ENCODE measurements around the gene PES1.

PES1 gene

DNA sequence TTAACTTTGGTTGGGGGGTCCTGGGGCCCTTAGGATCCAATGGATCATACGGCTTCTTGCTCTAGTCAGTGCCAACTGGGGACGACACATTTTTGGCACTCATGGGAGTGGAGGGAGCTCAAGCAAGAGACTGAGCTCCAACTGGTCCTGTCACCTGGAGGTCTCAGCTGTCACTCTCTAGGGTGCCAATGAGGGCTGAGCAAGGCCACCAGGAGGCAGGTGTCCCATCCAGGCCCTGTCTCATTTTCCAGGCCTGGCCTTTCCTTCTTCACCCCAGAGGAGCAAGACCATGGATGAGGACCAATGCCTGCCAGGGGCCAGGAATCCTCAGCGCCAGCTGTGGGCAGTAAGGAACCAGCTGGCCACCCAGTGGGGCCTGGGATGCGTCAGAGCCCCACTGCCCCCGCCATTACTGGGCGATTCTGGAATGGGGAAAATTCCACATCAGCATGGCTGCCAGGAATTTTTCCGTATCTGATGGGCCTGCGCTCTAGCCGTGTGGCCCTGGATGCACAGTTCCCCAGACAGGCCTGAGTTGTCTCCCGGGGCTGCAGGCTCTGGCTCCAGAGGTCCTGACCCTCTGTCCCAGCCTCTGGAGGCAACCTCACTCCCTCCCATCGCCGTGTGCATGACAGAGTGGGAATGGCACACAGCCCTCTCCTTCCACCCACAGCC, 16.6 kb downstream of the PES1 start:
- TF ChIP-seq, protein P1, sequence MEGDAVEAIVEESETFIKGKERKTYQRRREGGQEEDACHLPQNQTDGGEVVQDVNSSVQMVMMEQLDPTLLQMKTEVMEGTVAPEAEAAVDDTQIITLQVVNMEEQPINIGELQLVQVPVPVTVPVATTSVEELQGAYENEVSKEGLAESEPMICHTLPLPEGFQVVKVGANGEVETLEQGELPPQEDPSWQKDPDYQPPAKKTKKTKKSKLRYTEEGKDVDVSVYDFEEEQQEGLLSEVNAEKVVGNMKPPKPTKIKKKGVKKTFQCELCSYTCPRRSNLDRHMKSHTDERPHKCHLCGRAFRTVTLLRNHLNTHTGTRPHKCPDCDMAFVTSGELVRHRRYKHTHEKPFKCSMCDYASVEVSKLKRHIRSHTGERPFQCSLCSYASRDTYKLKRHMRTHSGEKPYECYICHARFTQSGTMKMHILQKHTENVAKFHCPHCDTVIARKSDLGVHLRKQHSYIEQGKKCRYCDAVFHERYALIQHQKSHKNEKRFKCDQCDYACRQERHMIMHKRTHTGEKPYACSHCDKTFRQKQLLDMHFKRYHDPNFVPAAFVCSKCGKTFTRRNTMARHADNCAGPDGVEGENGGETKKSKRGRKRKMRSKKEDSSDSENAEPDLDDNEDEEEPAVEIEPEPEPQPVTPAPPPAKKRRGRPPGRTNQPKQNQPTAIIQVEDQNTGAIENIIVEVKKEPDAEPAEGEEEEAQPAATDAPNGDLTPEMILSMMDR (IDR thresholded peaks at IDR 0.05; ENCODE audit: insufficient read depth, low read depth, low read length, missing control alignments) = no peak
- no peak overlapping the region for H3K4me3 ChIP-seq (ENCODE audit: low read depth, low read length)
- DNase-seq (ENCODE audit: low read depth) = no peak

DNA sequence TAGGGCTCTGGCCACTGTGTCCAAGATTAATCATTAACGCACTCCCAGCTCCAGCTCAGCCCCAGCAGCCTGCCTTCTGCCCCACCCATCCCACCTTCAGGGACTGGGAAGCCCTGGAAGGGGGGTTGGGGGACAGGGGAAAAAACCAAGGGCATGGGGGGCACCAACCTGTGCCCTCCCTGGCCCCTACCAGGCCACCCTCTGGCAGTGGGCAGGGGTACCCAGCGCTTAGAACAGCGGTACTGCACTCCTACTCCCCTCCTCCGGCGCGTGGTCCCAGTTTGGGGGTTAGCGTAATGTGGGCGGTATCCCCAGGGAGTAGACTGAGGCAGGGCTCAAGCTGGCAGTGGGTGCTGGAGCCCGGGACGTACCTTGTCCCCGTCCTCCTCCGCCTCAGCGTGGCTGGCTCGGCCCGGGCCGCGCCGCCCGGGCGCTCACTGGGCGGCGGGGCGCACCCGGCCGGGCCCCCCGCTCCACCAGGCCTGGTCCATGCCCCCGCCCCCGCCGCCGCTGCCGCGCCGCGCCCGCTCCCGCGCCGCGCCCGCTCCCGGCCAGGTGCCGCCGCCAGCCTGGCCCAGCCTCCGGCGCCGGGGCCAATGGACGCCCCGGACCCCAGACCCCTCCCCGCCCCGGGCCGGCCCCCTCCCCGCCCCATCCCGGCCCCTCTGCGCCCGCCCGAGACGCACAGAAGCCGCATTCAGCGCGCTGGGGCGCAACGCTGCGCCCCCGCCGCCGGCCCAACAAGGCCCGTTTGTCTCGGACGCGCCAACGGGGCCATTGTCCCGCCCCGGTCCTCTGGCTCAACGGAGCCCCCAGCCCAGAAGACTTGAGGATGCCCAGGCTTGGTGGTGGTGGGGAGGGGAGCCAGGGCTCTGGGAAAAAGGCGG, 17.4 kb downstream of the PES1 start, which contains the start of gene GAL3ST1:
GAL3ST1 (minus strand) TSS at position 571 of the 887 bp plus-strand sequence. CDS start 17,273 bp downstream, outside the sequence.
- no peak for DNase-seq (ENCODE audit: low read depth)
- TF ChIP-seq, protein P1 (IDR thresholded peaks at IDR 0.05; ENCODE audit: insufficient read depth, low read depth, low read length, missing control alignments) = no peak
- no peak within 1 kb of the TSS for H3K4me3 ChIP-seq (ENCODE audit: low read depth, low read length)

DNA sequence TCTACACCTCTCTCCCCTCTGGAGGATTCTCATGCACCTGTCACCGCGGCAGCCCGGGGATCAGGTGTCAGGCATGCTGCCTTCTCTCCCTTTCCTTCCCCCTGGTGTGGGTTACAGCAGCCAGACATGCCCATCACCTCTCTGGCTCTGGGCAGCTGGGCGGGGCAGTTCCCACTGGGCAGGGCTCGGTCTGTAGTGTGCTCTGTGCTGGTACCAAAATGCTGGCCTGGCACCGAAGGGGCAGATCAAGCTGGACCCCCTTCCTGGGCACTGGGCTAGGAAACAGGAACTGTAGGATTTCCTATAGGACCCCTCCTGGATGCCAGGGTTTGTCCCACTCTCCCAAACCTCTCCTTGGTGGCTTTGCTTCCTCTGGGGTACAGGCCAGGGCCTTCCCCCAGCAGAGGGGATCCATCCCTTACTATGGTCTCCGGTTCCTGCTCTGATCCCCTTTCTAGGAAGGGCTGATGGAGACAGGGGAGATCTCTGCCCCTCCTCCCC, 18.1 kb downstream of the PES1 start:
- TF ChIP-seq, protein P1 (IDR thresholded peaks at IDR 0.05; ENCODE audit: insufficient read depth, low read depth, low read length, missing control alignments) = no peak
- H3K4me3 ChIP-seq (ENCODE audit: low read depth, low read length) = no peak overlapping the region
- no peak for DNase-seq (ENCODE audit: low read depth)

DNA sequence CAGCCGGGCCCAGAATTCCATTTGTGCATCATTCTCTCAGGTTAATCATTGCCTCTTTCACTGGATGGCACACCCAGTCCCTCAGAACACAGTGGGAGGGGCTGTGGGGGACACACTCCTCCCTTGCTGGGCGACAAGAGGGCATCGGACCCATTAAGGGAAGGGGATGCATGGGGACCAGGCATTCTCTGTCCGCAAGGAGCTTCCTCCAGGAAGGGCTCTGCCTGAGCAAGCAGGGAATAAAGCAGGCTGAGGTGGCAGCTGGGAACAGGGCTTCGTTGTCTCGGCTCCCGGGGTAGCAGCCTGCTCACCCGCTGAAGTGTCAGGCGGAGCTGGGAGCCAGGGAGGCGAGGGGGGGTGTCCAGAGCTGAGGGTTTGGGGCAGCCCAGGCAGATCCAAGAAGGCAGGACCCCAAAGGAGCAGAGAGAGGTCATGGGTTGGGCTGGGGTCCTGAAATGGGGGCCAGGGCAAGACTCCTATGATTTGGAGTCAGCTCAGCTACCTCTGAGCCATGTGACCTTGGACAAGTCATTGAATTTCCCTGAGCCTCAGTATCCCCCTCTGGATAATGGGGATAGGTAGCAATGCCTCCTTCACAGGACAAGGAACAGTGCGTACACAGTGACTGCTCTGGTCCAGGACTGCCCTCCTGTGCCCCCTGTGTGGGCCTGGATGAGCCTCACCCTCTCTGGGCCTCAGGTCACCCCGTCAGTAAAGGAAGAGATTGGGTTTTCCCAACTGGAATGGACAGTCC, 18.7 kb downstream of the PES1 start:
- no peak overlapping the region for H3K4me3 ChIP-seq (ENCODE audit: low read depth, low read length)
- no peak for DNase-seq (ENCODE audit: low read depth)
- TF ChIP-seq, protein P1 (IDR thresholded peaks at IDR 0.05; ENCODE audit: insufficient read depth, low read depth, low read length, missing control alignments) = no peak

DNA sequence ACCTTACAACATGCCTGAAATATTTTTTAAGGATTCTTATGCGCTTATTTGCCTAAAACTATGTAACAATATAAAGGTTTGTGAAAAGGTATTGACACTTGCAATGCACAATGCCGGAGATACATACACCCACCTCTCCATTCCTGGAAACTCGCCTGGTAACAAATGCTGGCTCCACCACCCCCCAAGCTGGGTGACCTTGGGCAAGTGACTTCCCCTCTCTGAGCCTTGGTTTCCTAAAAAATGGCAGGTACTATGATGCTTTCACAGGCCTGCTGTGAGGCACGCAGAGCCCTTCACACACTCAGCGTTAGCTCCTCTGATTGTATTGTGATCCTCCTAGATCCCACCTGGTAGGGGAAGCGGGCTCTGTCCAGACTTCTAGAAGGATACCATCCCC, 19.5 kb downstream of the PES1 start:
- TF ChIP-seq, protein P1 (IDR thresholded peaks at IDR 0.05; ENCODE audit: insufficient read depth, low read depth, low read length, missing control alignments) = no peak
- DNase-seq (ENCODE audit: low read depth) = no peak
- H3K4me3 ChIP-seq (ENCODE audit: low read depth, low read length) = no peak overlapping the region

DNA sequence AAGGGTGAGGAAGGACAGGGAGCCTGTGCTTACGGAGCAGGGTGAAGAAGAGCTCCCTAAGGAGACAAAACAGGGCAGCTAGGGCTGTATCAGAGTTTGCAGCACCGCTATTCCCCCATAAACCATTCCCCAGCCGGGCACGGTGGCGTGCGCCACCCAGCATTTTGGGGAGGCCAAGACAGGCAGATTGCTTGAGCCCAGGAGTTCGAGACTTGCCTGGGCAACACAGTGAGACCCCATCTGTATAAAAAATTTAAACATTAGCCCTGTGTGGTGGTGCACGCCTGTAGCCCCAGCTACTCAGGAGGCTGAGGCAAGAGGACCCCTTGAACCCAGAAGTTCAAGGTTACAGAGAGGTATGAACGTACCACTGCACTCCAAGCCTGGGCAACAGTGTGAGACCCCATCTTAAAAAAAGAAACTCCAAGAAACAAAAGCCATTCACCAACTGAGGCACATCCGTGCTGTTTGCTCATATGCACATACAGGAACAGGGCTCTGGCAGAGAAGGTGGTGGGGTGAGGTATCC, 22.0 kb downstream of the PES1 start:
- TF ChIP-seq, protein P1 (IDR thresholded peaks at IDR 0.05; ENCODE audit: insufficient read depth, low read depth, low read length, missing control alignments) = no peak
- DNase-seq (ENCODE audit: low read depth) = no peak

More for the DNA sequence above, 22.0 kb downstream of the PES1 start:
- no peak overlapping the region for H3K4me3 ChIP-seq (ENCODE audit: low read depth, low read length)

Data from GM12865 (cell line).